ENCODE measurements around the gene METTL6.
"Not testable (repeated sequence)": the region's sequence is repeated elsewhere in the genome, so short reads cannot be mapped to it uniquely, and the experiment has no call there.

The METTL6 gene

DNA sequence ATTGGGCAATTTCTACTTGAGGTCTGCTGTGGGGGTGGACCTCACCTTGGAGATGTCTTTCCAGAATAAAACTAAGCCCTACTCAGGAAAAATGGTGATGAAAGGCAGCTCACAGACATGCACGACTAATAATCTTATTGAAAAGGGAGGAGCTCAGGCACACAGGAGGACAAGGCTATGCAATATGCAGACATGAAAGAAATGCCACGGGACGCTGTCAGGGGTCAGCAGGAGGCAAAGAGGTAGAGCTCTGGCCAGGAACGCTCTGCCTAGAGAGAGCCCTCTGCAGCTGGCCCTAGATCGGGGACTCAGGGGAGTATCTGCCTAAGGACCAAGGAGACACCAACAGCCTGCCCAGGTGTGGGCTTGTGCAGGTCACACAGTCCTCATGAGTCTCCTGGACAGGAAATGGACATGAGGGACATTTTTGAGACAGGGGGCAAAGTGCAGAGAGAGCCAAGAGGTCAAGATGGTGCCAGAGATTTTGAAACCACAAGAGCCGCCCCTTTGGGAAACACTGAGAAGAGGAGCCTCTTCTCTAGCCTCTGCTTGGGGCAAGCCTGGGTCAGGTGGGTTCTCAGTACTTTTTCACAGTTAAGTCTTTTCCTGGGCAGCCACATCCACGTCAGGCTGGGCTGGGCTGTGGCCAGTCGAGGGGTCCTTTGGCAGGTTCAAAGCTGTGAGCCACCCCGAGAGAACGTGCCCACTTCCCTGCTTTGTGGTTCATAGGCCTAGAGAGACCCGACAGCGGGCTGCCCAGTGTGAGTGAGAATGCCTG is 23.3 kb upstream of the METTL6 start:
- no peak for DNase-seq (ENCODE audit: low read depth)

DNA sequence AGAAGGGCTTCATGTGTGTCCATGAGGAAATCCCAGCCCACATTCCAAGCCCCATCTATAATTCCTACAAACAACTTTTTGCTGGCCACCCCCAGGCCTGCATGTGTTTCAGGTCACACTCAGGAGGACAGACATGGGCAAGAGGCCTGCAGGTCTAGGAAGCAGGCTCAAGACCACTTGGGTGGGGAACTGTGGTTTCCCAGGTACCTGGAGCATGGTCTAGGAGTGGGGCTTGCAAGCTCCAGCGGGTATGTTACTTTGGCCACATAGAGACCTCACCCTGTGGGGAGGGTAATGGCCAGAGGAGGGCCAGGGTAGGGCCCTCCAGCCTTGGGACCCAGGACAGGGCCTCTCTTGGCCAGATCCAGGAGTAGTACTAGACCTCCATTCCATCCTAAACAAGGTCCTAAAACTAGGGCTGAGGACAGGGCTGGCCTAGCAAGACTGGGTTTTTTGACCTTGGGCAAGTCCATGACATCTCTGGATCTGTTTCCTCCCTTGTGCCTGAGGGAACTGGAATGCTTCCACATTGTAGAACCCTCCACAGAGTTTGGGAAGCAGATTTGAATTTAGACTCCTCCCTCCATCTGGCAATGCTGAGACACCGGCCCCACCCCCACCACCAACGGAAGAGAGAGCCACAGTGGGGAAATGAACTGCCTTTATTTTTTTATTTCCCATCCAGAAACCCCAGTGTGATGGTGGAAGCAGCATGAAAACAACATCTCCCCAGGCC is 22.3 kb upstream of the METTL6 start:
- DNase-seq (ENCODE audit: low read depth) = no peak

DNA sequence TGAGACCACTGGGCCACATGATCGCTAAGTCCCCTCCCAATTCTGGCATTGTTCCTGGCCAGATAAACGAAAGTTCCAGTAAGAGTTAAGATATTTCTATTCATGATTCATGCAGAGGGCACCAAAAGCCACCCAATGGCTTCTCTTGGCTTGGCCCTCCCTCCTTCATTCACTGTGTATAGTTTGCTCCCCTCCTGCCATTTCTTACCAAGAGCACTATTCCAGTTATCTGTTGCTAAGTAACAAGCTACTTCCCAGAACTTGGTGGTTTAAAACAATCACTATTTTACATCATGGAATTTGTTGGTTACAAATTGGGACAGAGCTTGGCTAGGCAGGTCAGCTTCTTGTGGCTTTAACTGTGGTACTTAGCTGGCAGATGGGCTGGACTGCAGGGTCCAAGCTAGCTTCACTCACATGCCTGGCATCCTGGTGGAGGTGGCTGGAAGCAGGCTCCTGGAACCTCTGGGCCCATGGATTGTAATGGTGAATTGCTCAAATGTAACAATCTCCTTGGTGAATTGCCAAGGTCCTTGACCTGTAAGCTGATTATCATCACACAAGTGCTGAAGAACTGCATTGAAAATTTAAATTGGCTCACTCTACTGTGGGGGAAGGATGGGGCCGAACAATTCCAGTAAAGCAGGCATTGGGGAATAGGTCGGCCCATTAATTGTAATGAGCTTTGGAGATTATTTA is 16.6 kb upstream of the METTL6 start:
- no peak for DNase-seq (ENCODE audit: low read depth)

DNA sequence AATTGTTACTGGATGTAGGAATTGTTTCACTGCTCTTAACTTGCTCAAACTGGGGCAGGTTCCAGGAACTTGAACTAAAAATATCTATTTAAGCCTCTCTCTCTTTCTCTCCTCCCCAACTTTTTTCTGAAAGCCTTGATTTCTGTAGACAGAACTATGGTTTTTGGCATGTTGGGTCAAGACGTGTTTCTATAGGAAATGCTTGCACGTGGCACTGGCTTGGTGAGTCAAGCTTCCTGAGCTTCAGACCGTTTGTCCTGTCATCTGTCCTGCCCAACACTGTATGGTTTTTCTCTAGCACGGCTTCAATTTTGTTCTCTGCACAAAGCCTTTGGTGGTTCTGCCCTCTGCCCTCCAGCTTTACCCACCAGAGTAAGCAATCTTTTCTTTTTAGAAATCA is 13.5 kb upstream of the METTL6 start:
- peak; percentile 49 for DNase-seq (ENCODE audit: low read depth)

DNA sequence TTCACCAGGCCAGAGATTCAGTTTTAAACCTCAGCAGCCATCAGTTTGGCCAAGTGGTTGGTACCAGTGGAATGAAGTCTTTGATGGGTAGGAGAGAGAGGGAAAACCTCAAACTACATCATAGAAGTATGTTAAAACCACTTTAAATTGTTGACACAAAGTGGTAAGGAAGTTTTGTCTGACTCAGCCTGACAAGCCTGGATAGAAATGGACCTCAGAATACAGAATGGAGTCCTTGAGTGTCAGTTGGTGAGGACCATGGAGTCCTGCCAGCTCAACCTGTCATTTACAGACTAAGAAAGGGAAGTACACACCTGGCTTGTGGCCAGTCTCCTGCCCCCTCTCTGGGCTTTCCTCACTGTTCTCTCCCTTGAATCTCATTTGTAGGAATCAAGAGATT is 12.1 kb upstream of the METTL6 start:
- no peak for DNase-seq (ENCODE audit: low read depth)

DNA sequence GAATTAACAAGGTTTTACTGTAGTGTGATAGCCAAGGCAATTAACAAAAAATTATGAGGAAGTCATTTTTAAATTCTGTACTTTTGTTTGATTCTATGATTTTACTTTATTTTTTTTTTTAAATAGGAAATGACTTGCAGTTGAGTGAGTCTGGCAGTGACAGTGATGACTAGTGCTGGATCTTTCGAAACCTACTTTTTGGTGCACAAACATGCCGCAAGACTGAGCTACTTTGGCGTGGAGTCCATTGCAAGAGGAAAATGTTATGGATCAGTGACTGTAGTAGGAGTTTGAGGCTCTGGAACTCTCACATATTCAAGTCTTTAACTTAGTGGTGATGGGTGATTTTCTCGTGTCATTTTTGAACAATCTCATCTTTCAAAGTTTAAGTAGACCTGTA is 11.6 kb upstream of the METTL6 start:
- peak; percentile 60 for DNase-seq (ENCODE audit: low read depth)

DNA sequence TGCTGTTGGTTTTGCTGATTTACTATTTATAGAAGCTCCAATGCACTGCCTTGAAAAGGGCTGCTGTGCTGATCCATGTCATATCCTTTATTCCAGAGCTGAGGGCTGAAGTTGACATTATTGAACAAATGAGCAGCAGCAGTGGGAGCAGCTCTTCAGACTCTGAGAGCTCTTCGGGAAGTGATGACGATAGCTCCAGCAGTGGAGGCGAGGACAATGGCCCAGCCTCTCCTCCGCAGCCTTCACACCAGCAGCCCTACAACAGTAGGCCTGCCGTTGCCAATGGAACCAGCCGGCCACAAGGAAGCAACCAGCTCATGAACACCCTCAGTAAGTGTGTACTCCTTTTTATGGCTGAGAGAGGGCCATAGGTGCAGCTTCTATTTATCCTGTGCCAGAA is 8.9 kb upstream of the METTL6 start:
- no peak for DNase-seq (ENCODE audit: low read depth)

DNA sequence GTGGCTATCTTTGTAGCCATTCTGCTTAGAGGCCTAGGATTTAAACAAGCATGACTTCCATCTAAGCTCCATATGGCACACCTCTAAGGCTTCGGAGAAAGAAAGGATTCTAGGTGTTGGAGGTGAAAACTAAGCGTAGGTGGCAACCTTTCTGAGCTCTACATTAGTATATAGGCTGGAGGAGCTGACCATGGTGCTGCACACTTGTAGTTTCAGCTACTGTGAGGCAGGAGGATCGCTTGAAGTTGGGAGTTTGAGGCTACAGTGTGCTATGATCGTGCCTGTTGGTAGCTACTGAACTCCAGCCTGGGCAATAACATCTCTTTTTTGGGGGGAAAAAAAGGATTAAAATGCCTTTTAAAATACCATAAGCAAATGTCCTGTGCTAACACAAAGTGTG is 7.4 kb upstream of the METTL6 start:
- DNase-seq (ENCODE audit: low read depth) = no peak

DNA sequence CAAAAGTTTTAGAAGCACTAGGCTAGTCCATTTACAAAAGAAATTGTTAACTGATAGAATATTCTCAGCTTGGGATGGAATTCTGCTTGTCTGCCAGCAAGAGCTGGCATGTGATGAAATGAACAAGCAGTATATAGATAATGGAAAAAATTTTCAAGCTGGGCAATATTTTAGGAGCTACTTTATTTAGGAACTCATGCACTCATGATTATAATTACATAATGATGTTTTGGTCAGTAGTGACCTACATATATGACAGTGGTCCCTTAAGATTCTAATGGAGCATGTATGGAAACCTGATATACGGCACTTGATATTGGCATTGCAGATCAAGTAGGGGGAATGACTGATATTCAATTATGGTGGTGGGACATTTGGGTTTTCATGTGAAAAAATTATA is 6.2 kb upstream of the METTL6 start:
- DNase-seq (ENCODE audit: low read depth) = no peak

DNA sequence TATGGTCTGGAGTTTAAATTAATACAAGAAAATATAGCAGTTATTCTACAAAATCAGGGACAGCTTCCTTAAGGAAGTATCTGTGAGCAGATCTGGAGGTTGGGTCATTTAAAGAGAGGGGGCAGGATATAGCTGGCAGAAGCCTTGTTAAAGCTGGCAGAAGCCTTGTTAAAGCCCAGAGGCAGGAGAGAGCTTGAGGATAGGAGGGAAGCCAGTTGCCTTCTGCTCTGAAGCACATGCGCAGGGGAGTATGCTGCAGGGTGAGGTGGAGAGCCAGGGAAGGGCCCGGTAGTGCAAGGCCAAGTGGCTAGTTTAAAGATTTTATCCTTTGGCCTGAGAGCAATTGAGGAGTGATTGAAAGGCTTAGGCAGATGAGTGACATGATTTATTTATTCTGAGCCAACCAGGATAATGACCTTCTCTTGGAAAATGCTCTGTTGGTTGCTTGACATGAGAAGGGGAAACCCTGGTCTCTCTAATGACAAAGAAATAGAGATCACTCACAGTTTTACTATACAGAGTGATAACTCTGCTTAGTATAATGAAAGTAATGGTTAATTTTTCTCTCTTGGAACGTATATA is 4.0 kb upstream of the METTL6 start:
- no peak for DNase-seq (ENCODE audit: low read depth)

DNA sequence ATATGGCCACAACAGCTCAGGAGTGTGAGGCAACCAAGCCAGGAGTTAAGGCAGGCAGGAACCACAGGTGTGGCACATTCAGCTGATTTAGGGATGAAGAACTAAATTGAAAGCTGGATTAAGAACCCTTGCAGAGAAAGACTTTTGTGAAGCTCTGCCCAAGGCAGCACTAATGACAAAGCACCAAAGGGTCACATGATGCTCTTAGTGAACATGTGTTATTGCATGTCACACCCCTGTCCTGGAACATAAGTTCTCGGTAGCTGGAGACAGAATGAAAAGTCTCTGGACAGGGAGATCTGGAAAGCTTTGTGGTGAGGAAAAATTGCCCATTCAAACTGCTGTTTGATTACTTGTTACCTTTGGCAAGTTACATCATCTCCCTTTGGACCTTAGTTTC is 3.3 kb upstream of the METTL6 start:
- no peak for DNase-seq (ENCODE audit: low read depth)

DNA sequence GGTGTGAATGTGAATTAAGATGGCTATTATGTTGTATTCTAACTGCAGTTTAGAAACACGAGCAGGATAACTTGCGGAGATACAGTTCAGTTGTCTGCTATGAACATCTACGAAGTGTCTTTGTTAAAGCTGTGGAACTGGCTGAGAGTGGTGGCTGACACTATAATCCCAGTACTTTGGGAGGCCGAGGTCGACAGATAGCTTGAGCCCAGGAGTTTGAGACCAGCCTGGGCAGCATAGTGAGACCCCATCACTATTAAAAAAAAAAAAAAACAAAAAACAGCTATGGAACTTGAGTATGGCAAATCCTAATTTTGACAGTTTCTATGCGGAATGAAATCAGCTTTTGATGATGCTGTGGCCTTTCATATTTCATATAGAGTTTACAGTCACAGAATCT is 1.7 kb upstream of the METTL6 start:
- no peak for DNase-seq (ENCODE audit: low read depth)

DNA sequence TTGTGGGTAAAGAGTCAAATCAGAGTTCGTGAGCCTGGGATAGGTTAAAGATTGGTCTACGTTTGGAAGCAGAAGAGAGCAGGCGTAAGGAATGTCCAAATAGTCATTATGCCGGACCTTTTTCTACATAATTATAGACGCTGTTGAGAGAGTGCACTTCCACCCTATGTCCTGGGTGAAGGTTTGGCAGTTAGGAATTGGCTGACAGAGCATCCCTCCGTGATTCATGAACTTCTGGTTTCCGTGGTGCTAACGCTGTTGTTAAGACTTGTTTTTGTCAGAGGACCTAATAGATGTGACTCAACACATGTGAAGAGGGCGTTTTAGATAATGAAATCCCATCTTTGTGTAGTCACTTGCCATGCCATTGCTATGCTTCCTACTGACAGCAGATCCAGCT is 1.2 kb upstream of the METTL6 start:
- peak; percentile 61 for DNase-seq (ENCODE audit: low read depth)

DNA sequence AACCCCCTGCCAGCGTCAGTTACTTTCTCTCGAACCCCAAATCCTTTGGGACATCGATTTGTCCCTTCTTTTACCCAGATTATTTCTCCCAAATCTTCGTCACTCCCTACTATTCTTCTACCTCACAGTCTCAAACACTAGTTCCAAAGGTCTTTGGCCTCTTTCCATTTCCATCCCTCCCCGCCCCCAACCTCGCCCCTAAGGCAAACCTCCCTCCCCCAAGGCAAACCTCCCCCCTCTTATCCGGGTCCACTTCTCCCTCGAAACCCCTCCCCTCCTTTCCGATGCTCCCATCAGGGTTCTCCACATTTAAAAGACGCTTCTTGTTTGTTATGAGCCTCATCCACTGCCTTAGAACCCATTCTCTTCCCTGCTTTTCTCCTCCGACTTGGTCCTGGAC is 637 bp upstream of the METTL6 start:
- DNase-seq (ENCODE audit: low read depth) = no peak

DNA sequence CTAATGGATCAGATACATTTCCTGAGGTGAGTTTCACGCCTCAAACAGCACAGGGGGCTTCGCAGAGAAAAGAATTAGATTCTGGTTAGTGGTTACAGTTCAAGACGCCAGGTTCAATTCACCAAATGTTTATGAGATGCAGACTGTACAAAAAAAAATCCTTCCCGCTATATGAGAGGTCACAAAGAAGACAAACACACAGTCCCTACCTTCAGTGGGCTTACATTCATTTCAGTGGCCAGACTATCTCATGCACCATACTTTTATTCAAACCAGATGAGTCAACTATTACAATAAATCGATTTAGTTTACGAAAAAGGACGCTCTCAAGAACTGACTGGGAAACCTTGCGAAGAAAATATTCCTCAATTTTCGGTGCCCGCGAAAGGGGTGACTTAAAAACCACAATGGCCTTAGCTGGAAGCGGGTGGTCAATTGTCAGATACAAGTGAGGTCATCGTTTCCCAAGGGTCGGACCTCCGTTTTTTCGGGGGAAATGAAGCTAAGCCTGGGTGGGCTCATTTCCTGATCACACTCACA is 695 bp downstream of the METTL6 start:
- DNase-seq (ENCODE audit: low read depth) = no peak

DNA sequence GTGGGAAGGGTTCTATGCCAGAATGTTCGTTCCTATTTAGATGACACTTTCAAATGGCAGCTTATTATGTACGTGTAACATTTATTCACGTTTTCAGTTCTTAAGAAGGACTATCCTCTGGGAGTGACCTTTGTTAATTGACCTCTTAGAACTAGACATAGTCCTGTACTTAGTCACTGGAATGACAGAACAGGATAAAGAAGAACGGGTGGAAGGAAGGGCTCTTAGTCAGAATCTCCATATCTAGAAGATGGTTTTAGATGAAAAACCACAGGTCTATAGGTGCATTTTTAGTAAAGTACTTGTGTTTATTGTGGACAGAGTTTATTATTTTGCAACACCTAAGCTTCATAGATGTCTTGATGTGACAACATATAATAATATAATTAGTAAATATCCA is 6.5 kb downstream of the METTL6 start:
- DNase-seq (ENCODE audit: low read depth) = peak; percentile 40

DNA sequence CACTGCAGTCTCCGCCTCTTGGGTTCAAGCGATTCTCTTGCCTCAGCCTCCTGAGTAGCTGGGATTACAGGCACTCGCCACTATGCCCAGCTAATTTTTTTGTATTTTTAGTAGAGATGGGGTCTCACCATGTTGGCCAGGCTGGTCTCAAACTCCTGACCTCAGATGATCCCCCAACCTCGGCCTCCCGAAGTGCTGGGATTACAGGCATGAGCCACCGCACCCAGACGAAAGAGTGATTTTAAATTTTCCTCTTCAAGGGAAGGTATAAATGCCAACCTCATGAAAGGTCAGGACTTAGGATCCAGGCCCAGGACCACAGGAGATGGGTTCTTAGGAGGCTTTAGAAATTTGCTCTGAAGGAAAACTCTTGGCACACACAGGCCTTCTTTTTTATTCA is 16.4 kb downstream of the METTL6 start:
- DNase-seq (ENCODE audit: low read depth) = not testable (repeated sequence)

DNA sequence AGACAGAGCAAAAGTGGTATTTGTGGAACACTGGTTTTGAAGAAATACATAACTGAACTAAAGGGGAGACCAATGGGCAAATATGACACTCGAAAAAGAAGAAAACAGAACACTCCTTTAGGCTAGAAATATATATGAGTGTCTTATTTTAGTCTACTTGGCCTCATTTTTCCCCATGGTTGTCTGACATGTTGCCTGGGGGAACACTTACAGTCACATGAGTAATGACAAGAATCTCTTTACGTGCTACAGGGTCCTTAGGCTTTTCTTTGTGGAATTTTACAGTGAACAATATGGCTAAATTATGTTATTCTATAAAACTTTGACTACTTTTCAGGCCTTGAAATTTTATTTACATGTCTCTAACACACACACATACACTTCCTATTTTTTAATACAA is 17.6 kb downstream of the METTL6 start:
- no peak for DNase-seq (ENCODE audit: low read depth)

DNA sequence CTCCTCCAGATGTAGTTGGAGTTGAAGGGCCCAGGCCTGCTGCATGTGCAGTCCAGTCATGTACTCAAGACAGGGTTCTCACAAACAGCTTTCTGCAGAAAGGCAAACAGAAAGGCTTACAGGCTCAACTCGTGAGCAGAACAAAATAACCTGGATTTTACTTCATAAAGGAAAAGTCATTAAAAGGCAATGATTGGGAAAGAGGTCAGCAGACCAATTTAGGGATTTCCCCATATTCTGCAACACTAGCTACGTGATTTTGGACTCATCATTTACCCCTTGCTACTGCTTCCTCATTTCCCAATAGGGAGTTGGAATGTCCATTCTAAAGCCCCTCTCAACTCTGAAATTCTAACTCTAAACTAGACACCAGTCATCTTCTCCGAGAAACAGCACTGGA is 18.1 kb downstream of the METTL6 start:
- no peak for DNase-seq (ENCODE audit: low read depth)

DNA sequence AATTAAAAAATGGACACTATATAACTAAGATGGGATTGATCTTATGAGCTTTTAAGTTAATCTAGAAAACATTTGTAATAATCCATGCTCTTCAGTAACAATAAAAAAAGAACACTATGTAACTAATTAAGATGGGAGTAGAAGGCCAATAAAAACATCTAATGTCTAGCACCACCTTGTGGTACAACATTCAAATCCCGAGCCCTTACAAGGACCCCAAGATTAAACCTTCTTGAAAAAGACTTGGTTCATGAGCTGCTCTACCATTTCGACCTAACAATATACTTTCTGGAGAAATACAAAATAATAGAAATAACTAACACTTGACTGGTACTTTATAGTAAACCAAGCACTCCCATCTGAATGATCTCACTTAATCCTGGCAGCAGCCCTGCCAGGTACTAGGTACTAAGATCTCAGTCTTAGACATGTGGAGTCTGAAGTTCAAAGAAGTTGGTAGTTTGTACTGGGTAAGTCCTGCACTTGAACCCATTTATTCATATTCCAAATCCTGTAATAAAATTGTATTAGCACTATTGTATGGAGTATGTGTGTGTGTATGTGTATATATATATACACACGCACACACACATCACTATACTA is 21.8 kb downstream of the METTL6 start:
- DNase-seq (ENCODE audit: low read depth) = no peak

DNA sequence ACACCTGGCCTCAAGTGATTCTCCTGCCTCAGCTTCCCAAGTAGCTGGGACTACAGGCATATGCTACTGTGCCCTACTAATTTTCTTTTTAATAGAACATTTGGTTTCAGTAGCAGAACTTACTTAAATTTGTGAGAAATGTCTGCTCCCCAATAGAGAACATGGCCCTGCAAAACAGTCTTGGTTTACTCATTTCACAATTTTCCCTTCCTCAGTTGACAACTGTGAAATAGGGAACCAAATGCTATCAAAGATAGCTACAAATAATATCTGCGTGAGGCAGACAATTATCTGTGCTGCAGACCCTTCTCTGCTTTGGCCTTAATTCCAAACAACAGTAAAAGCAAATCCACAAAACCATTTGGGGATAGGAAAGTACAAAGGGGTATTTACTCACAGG is 22.6 kb downstream of the METTL6 start:
- DNase-seq (ENCODE audit: low read depth) = no peak

DNA sequence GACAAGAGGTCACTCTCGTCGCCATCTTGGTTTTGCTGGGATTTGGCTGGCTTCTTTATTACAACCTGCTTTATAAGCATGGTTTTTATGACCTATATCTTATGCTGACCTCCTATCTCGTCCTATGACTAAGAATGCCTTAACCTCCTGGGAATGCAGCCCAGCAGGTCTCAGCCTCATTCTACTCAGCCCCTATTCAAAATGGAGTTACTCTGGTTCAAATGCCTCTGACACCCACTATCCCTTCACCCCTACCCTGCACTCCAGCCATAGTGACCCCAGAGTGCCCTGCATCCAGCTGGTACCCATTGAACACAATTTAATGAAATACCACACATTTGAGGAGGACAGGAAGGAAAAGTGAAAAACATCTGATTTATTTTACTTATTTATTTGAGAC is 23.4 kb downstream of the METTL6 start:
- DNase-seq (ENCODE audit: low read depth) = no peak
